Fibroblast of lung (primary cell): ENCODE measurements around the gene GAS2L2.

Experiments
- CTCF ChIP-seq, 2 donors: IDR thresholded peaks in 1 of 2; conservative IDR thresholded peaks in 1 of 2; 1 replicate in 1 of 2; 2 replicates in 1 of 2; pipeline ENCODE4 v1.5.1; 2011 to 2012; ENCODE audit warnings: low read length in 2 of 2, control low read depth in 1 of 2, inconsistent platforms in 1 of 2, low read depth in 1 of 2, mild to moderate bottlenecking in 1 of 2
- EZH2 ChIP-seq: IDR thresholded peaks from 2 replicates; pipeline ENCODE4 v1.5.1; 2012; ENCODE audit warnings: low read length, control low read depth, mild to moderate bottlenecking; ENCODE audit errors: missing control alignments

- TF ChIP-seq EZH2 (no peak), CTCF (conservative IDR thresholded peaks at IDR 0.05 in 1 of 2, IDR thresholded peaks at IDR 0.05 in 1 of 2; ENCODE audit: low read depth in 1 of 2, low read length in 2 of 2) (no peak)
Measured at GRCh38 chr17:35752471-35752870, 568 bp downstream of the GAS2L2 start.
